ENCODE results near the gene F7. TPM values are rescaled to one million over a fixed set of nuclear protein-coding genes. Genes with fewer than 3 reads are reported as not detected.

Gene F7
- total and polyA plus RNA-seq, 12 donors = 0.04 to 0.45 (median 0.20) TPM; not detected in 7

GRCh38 chr13:113117911-113118260 is 12.3 kb downstream of the F7 start:
- ATAC-seq (no peak), DNase-seq (no peak)
- H3K4me3 ChIP-seq = no peak overlapping the region
- intact Hi-C loops (cut with DNase I) = no loop called here
- no peaks in the 10 kb centered on the region for H3K9me3 ChIP-seq
- no peaks in the 10 kb centered on the region for H3K36me3 ChIP-seq
- H3K27ac ChIP-seq = no peak overlapping the region
- 83 to 89% methylated on average over 9 of the region's 9 CpGs for WGBS, 2 donors
- no peak for TF ChIP-seq CTCF (IDR thresholded peaks at IDR 0.05)
- no peaks in the 10 kb centered on the region for H3K27me3 ChIP-seq
- H3K4me1 ChIP-seq = peaks cover 0 to 9% (median 0%) of the 10 kb centered on the region in 9 donors

- Histone ChIP-seq H3K9me3 (no peaks in the 10 kb centered on the region), H3K4me3 (no peak overlapping the region), H3K27me3 (no peaks in the 10 kb centered on the region), H3K27ac (no peak overlapping the region), H3K4me1 (peaks cover 0 to 14% (median 4%) of the 10 kb centered on the region in 9 donors), H3K36me3 (no peaks in the 10 kb centered on the region)
- ATAC-seq = no peak
- whole genome bisulfite sequencing, 2 donors = 87 to 92% methylated on average over 42 of the region's 42 CpGs
- DNase-seq = no peak
- no peak for TF ChIP-seq CTCF (IDR thresholded peaks at IDR 0.05)
- intact Hi-C loops (cut with DNase I) = no loop called here
Observed at GRCh38 chr13:113118261-113119021, 12.8 kb downstream of the F7 start.

GRCh38 chr13:113119166-113119821 is 13.7 kb downstream of the F7 start:
- Histone ChIP-seq H3K9me3 (no peaks in the 10 kb centered on the region), H3K4me1 (peaks cover 0 to 16% (median 5%) of the 10 kb centered on the region in 9 donors), H3K36me3 (no peaks in the 10 kb centered on the region), H3K4me3 (no peak overlapping the region), H3K27ac (no peak overlapping the region), H3K27me3 (no peaks in the 10 kb centered on the region)
- DNase-seq (no peak), ATAC-seq (no peak)
- no peak for TF ChIP-seq CTCF (IDR thresholded peaks at IDR 0.05)
- intact Hi-C loops (cut with DNase I) = no loop called here
- 84 to 88% methylated on average over 16 of the region's 16 CpGs for WGBS, 2 donors

GRCh38 chr13:113119822-113120189 is 14.2 kb downstream of the F7 start:
- DNase-seq (no peak), ATAC-seq (no peak)
- intact Hi-C loops (cut with DNase I) = no loop called here
- Histone ChIP-seq H3K27me3 (no peaks in the 10 kb centered on the region), H3K27ac (no peak overlapping the region), H3K4me1 (peaks cover 0 to 16% (median 5%) of the 10 kb centered on the region in 9 donors), H3K36me3 (no peaks in the 10 kb centered on the region), H3K4me3 (no peak overlapping the region), H3K9me3 (no peaks in the 10 kb centered on the region)
- WGBS, 2 donors = 90 to 91% methylated on average over 7 of the region's 7 CpGs
- no peak for TF ChIP-seq CTCF (IDR thresholded peaks at IDR 0.05)

Data from heart right ventricle (tissue), 16 donors.